GM12892 (cell line): ENCODE results near the gene NYAP2.

ENCODE experiments used
- POLR2AphosphoS5 ChIP-seq: IDR thresholded peaks from 2 replicates; pipeline ENCODE4 v1.6.1; 2011; ENCODE audit warnings: low read depth, low read length, control low read depth
- TAF1 ChIP-seq: IDR thresholded peaks from 2 replicates; pipeline ENCODE4 v1.6.1; 2011; ENCODE audit warnings: low read depth, mild to moderate bottlenecking, control low read depth, low read length, borderline replicate concordance

DNA sequence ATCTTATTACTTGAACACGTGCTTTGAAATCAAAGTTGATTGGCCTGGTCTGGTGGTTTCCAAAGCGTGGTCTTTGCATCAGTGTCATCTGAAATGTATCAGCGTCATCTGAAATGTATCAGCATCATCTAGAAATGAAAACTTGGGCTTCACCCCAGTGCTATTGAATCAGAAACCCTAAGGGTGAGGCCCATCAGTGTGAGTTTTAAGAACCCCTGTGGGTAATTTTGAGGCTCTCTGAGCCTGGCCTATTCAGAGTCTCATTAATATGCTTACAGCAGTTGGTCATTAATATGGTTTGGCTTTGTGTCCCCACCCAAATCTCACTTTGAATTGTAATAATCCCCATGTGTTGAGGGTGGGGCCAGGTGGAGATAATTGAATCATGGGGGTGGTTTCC lies 85.2 kb downstream of the NYAP2 start:
- no peak for TF ChIP-seq TAF1
- TF ChIP-seq POLR2AphosphoS5, result no peak
